Heart left ventricle (tissue), 16 donors: Measurements from ENCODE around the gene KCND3. TPM values are rescaled to one million over a fixed set of nuclear protein-coding genes. Genes with fewer than 3 reads are reported as not detected.

Source experiments
- ATAC-seq, 4 donors: fragments of 200-7000 bp; cut with Tn5 transposase; one replicate each; pipeline ENCODE4 v1.9.1; 2020 to 2022; ENCODE audit warnings: moderate library complexity in 4 of 4, mild to moderate bottlenecking in 3 of 4, moderate number of reproducible peaks in 1 of 4
- DNase-seq, 5 donors: peaks; one replicate each; pipeline ENCODE4 v3.0.0-alpha.2; 2020
- H3K27ac ChIP-seq, 12 donors: fragments of 200-600 bp; sonication (generic) in 4 of 12; one replicate each; pipeline versions ENCODE4 v1.5.0 to v1.8.0; 2016 to 2022; ENCODE audit warnings: mild to moderate bottlenecking in 2 of 12
- H3K27me3 ChIP-seq, 9 donors: fragments of 200-600 bp; sonication (generic) in 2 of 9; one replicate each; pipeline versions ENCODE4 v1.5.1 to v1.8.0; 2016 to 2022; ENCODE audit warnings: mild to moderate bottlenecking in 3 of 9
- H3K36me3 ChIP-seq, 9 donors: fragments of 200-600 bp; sonication (generic) in 2 of 9; one replicate each; pipeline versions ENCODE4 v1.5.0 to v1.8.0; 2018 to 2022; ENCODE audit warnings: mild to moderate bottlenecking in 2 of 9
- H3K4me1 ChIP-seq, 12 donors: fragments of 200-600 bp; sonication (generic) in 4 of 12; one replicate each; pipeline versions ENCODE4 v1.5.0 to v1.8.0; 2016 to 2022; ENCODE audit warnings: mild to moderate bottlenecking in 3 of 12
- H3K4me3 ChIP-seq, 12 donors: fragments of 200-600 bp; sonication (generic) in 4 of 12; one replicate each; pipeline versions ENCODE4 v1.5.0 to v1.8.0; 2017 to 2022; ENCODE audit warnings: mild to moderate bottlenecking in 9 of 12, moderate library complexity in 4 of 12
- H3K9me3 ChIP-seq, 12 donors: fragments of 200-600 bp; sonication (generic) in 4 of 12; one replicate each; pipeline versions ENCODE4 v1.5.0 to v1.8.0; 2016 to 2022; ENCODE audit warnings: mild to moderate bottlenecking in 1 of 12
- POLR2A ChIP-seq, 2 donors: fragments of 450-650 bp; IDR thresholded peaks; one replicate each; pipeline ENCODE4 v1.6.1; 2017; ENCODE audit warnings: antibody characterized with exemption in 2 of 2, mild to moderate bottlenecking in 2 of 2, moderate library complexity in 2 of 2
- WGBS, 4 donors: extraction: QIAGEN DNeasy Blood & Tissue Kit in 2 of 4; methylation state at CpG; one replicate each; pipeline versions ENCODE4 v1.1.5 to v1.1.7; 2013 to 2018; 5-methylcytosine and 5-hydroxymethylcytosine counted together
- intact Hi-C, 10 donors: fragments of 100-400 bp; cut with DNase I; formaldehyde crosslinking; loops; one replicate each; pipeline versions ENCODE4 v1.11.1 to v1.14.2; 2022
- polyA plus RNA-seq, 2 donors: library from polyadenylated mRNA; stranded (reverse); fragments of 200-250 nt; gene quantifications; one replicate each; pipeline ENCODE4 v1.2.3, GENCODE V29; 2013
- total RNA-seq, 9 donors: library from RNA; depleted of rRNA in 2 of 9; stranded (reverse); fragments of >200 nt in 2 of 9; fragmentation: NEBNext Ultra II Directional in 3 of 9; extraction: Animal tissue kit (Norgen Biotek cat#: 25700) in 3 of 9; gene quantifications; one replicate each; pipeline versions ENCODE4 v1.1.0 to v1.2.4, GENCODE V29; 2016 to 2023
- TF ChIP-seq, protein P1 (sequence below), 12 donors: fragments of 200-600 bp; sonication (generic) in 4 of 12; IDR thresholded peaks; one replicate each; pipeline versions ENCODE4 v1.5.0 to v1.8.0; 2018 to 2022; ENCODE audit warnings: antibody characterized with exemption in 12 of 12, mild to moderate bottlenecking in 5 of 12
- donor health status: ischemic (EF 13 %, LVEDD 7.1; RV severe dilation, severe dysfunction).
- donor health status: healthy with polysubstance abuse.
- donor health status: DM: no; HTN: yes; CAD: no.
- donor health status: DM: no; HTN: no; CAD: no.
- donor health status: ischemic (EF 25% LVEDD 6.9; RV normal size, moderate dysfunction).
- donor health status: ischemic (EF 25% LVEDD 5.7; RV mildly dilated, moderate dysfunction).
- donor health status: healthy.
- donor health status: DM: yes; HTN: yes; CAD: no.
- donor health status: ischemic (EF 35%, LVEDD 5.7; RV mildly dilated, moderate dysfunction).
- donor health status: nonischemic (EF 11% LVEDD 7.7; RV severe dilation, severe dysfunction).
- donor health status: DM: yes; HTN: yes; CAD: no.
- donor health status: PGD.
- donor health status: ischemic (EF 29% LVEDD 5.4; RV normal size, mild dysfunction).
- donor health status: nonischemic (EF 23%, LVEDD 6.1; RV moderate dilation, normal function).

Gene KCND3
- total and polyA plus RNA-seq, 11 donors: 7.2 to 23.0 (median 15.3) TPM

- Histone ChIP-seq H3K4me1 (peaks cover 0 to 71% (median 22%) of the 10 kb centered on the region in 12 donors), H3K27me3 (no peaks in the 10 kb centered on the region), H3K36me3 (no peaks in the 10 kb centered on the region), H3K9me3 (no peaks in the 10 kb centered on the region), H3K27ac (peak overlapping the region in 1 of 12 donors; percentile 26), H3K4me3 (no peak overlapping the region)
- 52 to 78% (median 72%) methylated on average over 11 to 13 of the region's 13 CpGs for WGBS, 4 donors
- intact Hi-C loops: loop anchor here in 1 of 10 donors (5.0 kb wide), 1 partner anchor 44 kb away; no protein-coding TSS in a partner anchor
- DNase-seq (no peak), ATAC-seq (no peak)
- TF ChIP-seq, protein P1, sequence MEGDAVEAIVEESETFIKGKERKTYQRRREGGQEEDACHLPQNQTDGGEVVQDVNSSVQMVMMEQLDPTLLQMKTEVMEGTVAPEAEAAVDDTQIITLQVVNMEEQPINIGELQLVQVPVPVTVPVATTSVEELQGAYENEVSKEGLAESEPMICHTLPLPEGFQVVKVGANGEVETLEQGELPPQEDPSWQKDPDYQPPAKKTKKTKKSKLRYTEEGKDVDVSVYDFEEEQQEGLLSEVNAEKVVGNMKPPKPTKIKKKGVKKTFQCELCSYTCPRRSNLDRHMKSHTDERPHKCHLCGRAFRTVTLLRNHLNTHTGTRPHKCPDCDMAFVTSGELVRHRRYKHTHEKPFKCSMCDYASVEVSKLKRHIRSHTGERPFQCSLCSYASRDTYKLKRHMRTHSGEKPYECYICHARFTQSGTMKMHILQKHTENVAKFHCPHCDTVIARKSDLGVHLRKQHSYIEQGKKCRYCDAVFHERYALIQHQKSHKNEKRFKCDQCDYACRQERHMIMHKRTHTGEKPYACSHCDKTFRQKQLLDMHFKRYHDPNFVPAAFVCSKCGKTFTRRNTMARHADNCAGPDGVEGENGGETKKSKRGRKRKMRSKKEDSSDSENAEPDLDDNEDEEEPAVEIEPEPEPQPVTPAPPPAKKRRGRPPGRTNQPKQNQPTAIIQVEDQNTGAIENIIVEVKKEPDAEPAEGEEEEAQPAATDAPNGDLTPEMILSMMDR (IDR thresholded peaks at IDR 0.05): no peak
- TF ChIP-seq POLR2A (IDR thresholded peaks at IDR 0.05): no peak
Observed at GRCh38 chr1:111956155-111956771, 33.2 kb downstream of the KCND3 start.

- peak in 1 of 4 donors; percentile 49 for ATAC-seq
- 57 to 60% (median 58%) methylated on average over 6 of the region's 6 CpGs for WGBS, 4 donors
- peaks cover 0 to 66% (median 20%) of the 10 kb centered on the region in 12 donors for H3K4me1 ChIP-seq
- H3K27me3 ChIP-seq: no peaks in the 10 kb centered on the region
- TF ChIP-seq, protein P1 (IDR thresholded peaks at IDR 0.05): no peak
- TF ChIP-seq POLR2A (IDR thresholded peaks at IDR 0.05): no peak
- H3K36me3 ChIP-seq: no peaks in the 10 kb centered on the region
- H3K9me3 ChIP-seq: no peaks in the 10 kb centered on the region
- no peak overlapping the region for H3K27ac ChIP-seq
- no peak overlapping the region for H3K4me3 ChIP-seq
- intact Hi-C loops: loop anchor here in 1 of 10 donors (5.0 kb wide), 1 partner anchor 43 kb away; no protein-coding TSS in a partner anchor
- DNase-seq: no peak
Observed at GRCh38 chr1:111955755-111956154, 33.7 kb downstream of the KCND3 start.

DNA sequence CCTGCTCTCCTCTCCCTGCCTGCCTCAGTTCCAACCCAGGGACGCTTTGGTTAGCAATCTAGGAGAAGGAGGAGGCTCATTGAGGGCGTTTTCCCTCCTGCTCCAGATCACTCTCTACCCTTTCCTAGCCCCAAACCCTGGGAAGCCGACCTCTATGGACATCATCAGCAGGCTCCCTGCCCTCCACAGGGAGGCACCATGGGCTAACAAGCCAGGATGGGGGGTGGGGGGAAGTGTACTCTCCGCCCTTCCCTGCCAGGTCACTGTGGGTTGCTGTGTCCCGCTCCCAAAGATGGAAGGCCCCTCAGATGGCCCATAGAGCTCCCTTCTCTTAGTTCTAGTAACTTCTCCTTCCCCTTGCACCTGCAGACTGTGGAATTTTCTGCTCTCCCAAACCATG lies 35.7 kb downstream of the KCND3 start:
- TF ChIP-seq, protein P1 (IDR thresholded peaks at IDR 0.05): no peak
- WGBS, 4 donors: 74 to 83% (median 75%) methylated on average over 5 of the region's 5 CpGs
- intact Hi-C loops: no loop called here
- Histone ChIP-seq H3K27ac (no peak overlapping the region), H3K9me3 (no peaks in the 10 kb centered on the region), H3K27me3 (no peaks in the 10 kb centered on the region), H3K36me3 (no peaks in the 10 kb centered on the region), H3K4me3 (no peak overlapping the region), H3K4me1 (peaks cover 0 to 58% (median 19%) of the 10 kb centered on the region in 12 donors)
- no peak for ATAC-seq
- no peak for DNase-seq

GRCh38 chr1:111952125-111952657 lies 37.3 kb downstream of the KCND3 start:
- H3K27me3 ChIP-seq: no peaks in the 10 kb centered on the region
- H3K27ac ChIP-seq: no peak overlapping the region
- TF ChIP-seq POLR2A (IDR thresholded peaks at IDR 0.05): no peak
- TF ChIP-seq, protein P1 (IDR thresholded peaks at IDR 0.05): no peak
- intact Hi-C loops: no loop called here
- no peaks in the 10 kb centered on the region for H3K9me3 ChIP-seq
- ATAC-seq (no peak), DNase-seq (no peak)
- no peak overlapping the region for H3K4me3 ChIP-seq
- no peaks in the 10 kb centered on the region for H3K36me3 ChIP-seq
- peaks cover 0 to 62% (median 24%) of the 10 kb centered on the region in 12 donors for H3K4me1 ChIP-seq
- 56 to 72% (median 68%) methylated on average over 4 of the region's 4 CpGs for WGBS, 4 donors
